H9 (cell line): ENCODE measurements around the gene FHIT. TPM values are rescaled to one million over a fixed set of nuclear protein-coding genes. Genes with fewer than 3 reads are reported as not detected.

Experiments
- DNase-seq: peaks from one replicate; pipeline ENCODE4 v3.0.0-alpha.2; 2017
- H2AFZ ChIP-seq: one replicate; pipeline ENCODE4 v1.6.1; 2013; ENCODE audit warnings: mild to moderate bottlenecking, low read length, control low read depth, moderate library complexity
- H2AK5ac ChIP-seq: 2 replicates; pipeline ENCODE4 v1.6.1; 2013; ENCODE audit warnings: low read length, control low read depth, mixed read lengths; ENCODE audit not compliant: insufficient read length
- H2BK120ac ChIP-seq: one replicate; pipeline ENCODE4 v1.6.1; 2013; ENCODE audit warnings: low read depth, mild to moderate bottlenecking, low read length, control low read depth, inconsistent platforms; ENCODE audit not compliant: poor library complexity, severe bottlenecking
- H2BK12ac ChIP-seq: 2 replicates; pipeline ENCODE4 v1.6.1; 2013; ENCODE audit warnings: low read length, control low read depth, mixed read lengths, low read depth; ENCODE audit not compliant: insufficient read length
- H2BK15ac ChIP-seq: 2 replicates; pipeline ENCODE4 v1.6.1; 2013; ENCODE audit warnings: low read depth, low read length, control low read depth
- H2BK20ac ChIP-seq: one replicate; pipeline ENCODE4 v1.6.1; 2013; ENCODE audit warnings: low read depth, mild to moderate bottlenecking, low read length, control low read depth, inconsistent platforms; ENCODE audit not compliant: poor library complexity, severe bottlenecking
- H2BK5ac ChIP-seq: 2 replicates; pipeline ENCODE4 v1.6.1; 2013; ENCODE audit warnings: low read length, control low read depth, mixed read lengths; ENCODE audit not compliant: insufficient read length
- H3K14ac ChIP-seq: 2 replicates; pipeline ENCODE4 v1.6.1; 2013; ENCODE audit warnings: low read length, control low read depth; ENCODE audit not compliant: insufficient read depth
- H3K18ac ChIP-seq: 2 replicates; pipeline ENCODE4 v1.6.1; 2013; ENCODE audit warnings: low read depth, mild to moderate bottlenecking, mixed read lengths, low read length, control low read depth; ENCODE audit not compliant: insufficient read length
- H3K23ac ChIP-seq: 2 replicates; pipeline ENCODE4 v1.6.1; 2013; ENCODE audit warnings: low read length, control low read depth, mixed read lengths, low read depth; ENCODE audit not compliant: insufficient read length
- H3K23me2 ChIP-seq: 2 replicates; pipeline ENCODE4 v1.6.1; 2013; ENCODE audit warnings: low read depth, mild to moderate bottlenecking, mixed read lengths, low read length, control low read depth; ENCODE audit not compliant: insufficient read length, poor library complexity, severe bottlenecking
- H3K27ac ChIP-seq: 2 replicates; pipeline ENCODE4 v1.5.1; 2013; ENCODE audit warnings: low read length, control low read depth, mixed read lengths, low read depth; ENCODE audit not compliant: insufficient read length
- H3K27me3 ChIP-seq: 2 replicates; pipeline ENCODE4 v1.6.1; 2013; ENCODE audit warnings: low read length, control low read depth, inconsistent platforms; ENCODE audit not compliant: insufficient read depth
- H3K4ac ChIP-seq: 2 replicates; pipeline ENCODE4 v1.6.1; 2013; ENCODE audit warnings: low read depth, mild to moderate bottlenecking, control low read depth, inconsistent platforms, low read length, moderate library complexity
- H3K4me1 ChIP-seq: 2 replicates; pipeline ENCODE4 v1.6.1; 2013; ENCODE audit warnings: low read length, control low read depth, inconsistent platforms; ENCODE audit not compliant: insufficient read depth
- H3K4me2 ChIP-seq: 2 replicates; pipeline ENCODE4 v1.6.1; 2013; ENCODE audit warnings: low read length, control low read depth, mixed read lengths; ENCODE audit not compliant: insufficient read length, insufficient read depth
- H3K56ac ChIP-seq: 2 replicates; pipeline ENCODE4 v1.6.1; 2013; ENCODE audit warnings: low read depth, mild to moderate bottlenecking, mixed read lengths, low read length, control low read depth; ENCODE audit not compliant: insufficient read length
- H3K79me1 ChIP-seq: 2 replicates; pipeline ENCODE4 v1.6.1; 2013; ENCODE audit warnings: low read depth, mild to moderate bottlenecking, moderate library complexity, low read length, control low read depth, inconsistent platforms; ENCODE audit not compliant: insufficient read depth, poor library complexity, severe bottlenecking
- H3K79me2 ChIP-seq: 2 replicates; pipeline ENCODE4 v1.6.1; 2013; ENCODE audit warnings: low read length, control low read depth, inconsistent platforms; ENCODE audit not compliant: insufficient read depth
- H3K9ac ChIP-seq: 2 replicates; pipeline ENCODE4 v1.6.1; 2013; ENCODE audit warnings: low read length, control low read depth, mixed read lengths; ENCODE audit not compliant: insufficient read length; ENCODE audit errors: extremely low read depth
- H3K9me3 ChIP-seq: one replicate; pipeline ENCODE4 v1.6.1; 2013; ENCODE audit warnings: low read depth, low read length, inconsistent platforms; ENCODE audit not compliant: control insufficient read depth
- H3T11ph ChIP-seq: one replicate; pipeline ENCODE4 v1.6.1; 2013; ENCODE audit warnings: mild to moderate bottlenecking, low read length, control low read depth, inconsistent platforms
- H4K20me1 ChIP-seq: one replicate; pipeline ENCODE4 v1.6.1; 2013; ENCODE audit not compliant: control insufficient read depth, insufficient read length, insufficient read depth
- H4K5ac ChIP-seq: 2 replicates; pipeline ENCODE4 v1.6.1; 2013; ENCODE audit warnings: low read depth, mild to moderate bottlenecking, mixed read lengths, low read length, control low read depth; ENCODE audit not compliant: insufficient read length
- H4K8ac ChIP-seq: replicated peaks from 2 replicates; pipeline ENCODE4 v1.6.1; 2013; ENCODE audit warnings: low read length, control low read depth, mixed read lengths, low read depth; ENCODE audit not compliant: insufficient read length
- H4K91ac ChIP-seq: 2 replicates; pipeline ENCODE4 v1.6.1; 2013; ENCODE audit warnings: low read depth, mild to moderate bottlenecking, moderate library complexity, mixed read lengths, low read length, control low read depth; ENCODE audit not compliant: insufficient read length
- H3K27ac Mint-ChIP-seq, 3 experiments: 2 replicates in 2 of 3; 3 replicates in 1 of 3; pipeline ENCODE4 v1.8.0; 2020 to 2021; ENCODE audit warnings: mixed read lengths in 3 of 3, mild to moderate bottlenecking in 1 of 3, moderate library complexity in 1 of 3
- H3K27me3 Mint-ChIP-seq: 2 replicates; pipeline ENCODE4 v1.8.0; 2021; ENCODE audit warnings: low read depth, mild to moderate bottlenecking, moderate library complexity, mixed read lengths
- H3K36me3 Mint-ChIP-seq, 3 experiments: 2 replicates in 2 of 3; 3 replicates in 1 of 3; pipeline ENCODE4 v1.8.0; 2020 to 2021; ENCODE audit warnings: low read depth in 3 of 3, mixed read lengths in 3 of 3; ENCODE audit not compliant: insufficient read depth in 1 of 3
- H3K4me1 Mint-ChIP-seq, 2 experiments: 2 replicates each; pipeline ENCODE4 v1.8.0; 2020; ENCODE audit warnings: mixed read lengths in 2 of 2
- H3K4me3 Mint-ChIP-seq, 2 experiments: 2 replicates in 1 of 2; 3 replicates in 1 of 2; pipeline ENCODE4 v1.8.0; 2020 to 2021; ENCODE audit warnings: mild to moderate bottlenecking in 2 of 2, mixed read lengths in 2 of 2, moderate library complexity in 1 of 2
- H3K9me3 Mint-ChIP-seq, 2 experiments: 2 replicates in 1 of 2; 3 replicates in 1 of 2; pipeline ENCODE4 v1.8.0; 2020; ENCODE audit warnings: mild to moderate bottlenecking in 2 of 2, mixed read lengths in 2 of 2, moderate library complexity in 1 of 2
- WGBS: extraction: QIAGEN DNeasy Blood & Tissue Kit; methylation state at CpG from one replicate; pipeline ENCODE4 v1.1.7; 2013; ENCODE audit warnings: missing lambda C conversion rate, low lambda C conversion rate, mixed read lengths; ENCODE audit not compliant: insufficient read length; ENCODE audit errors: extremely low coverage; 5-methylcytosine and 5-hydroxymethylcytosine counted together
- total RNA-seq: library from RNA; stranded (reverse); gene quantifications from 2 replicates; pipeline ENCODE4 v1.2.1, GENCODE V29; 2021
- TF ChIP-seq, protein P1 (sequence below): fragments of 200-600 bp; sonication (generic); conservative IDR thresholded peaks from 3 replicates; pipeline ENCODE4 v1.8.0; 2021; ENCODE audit warnings: antibody characterized with exemption, mild to moderate bottlenecking

Gene FHIT
- total RNA-seq, 1 experiment from 2014 or later, result 3.0 TPM

DNA sequence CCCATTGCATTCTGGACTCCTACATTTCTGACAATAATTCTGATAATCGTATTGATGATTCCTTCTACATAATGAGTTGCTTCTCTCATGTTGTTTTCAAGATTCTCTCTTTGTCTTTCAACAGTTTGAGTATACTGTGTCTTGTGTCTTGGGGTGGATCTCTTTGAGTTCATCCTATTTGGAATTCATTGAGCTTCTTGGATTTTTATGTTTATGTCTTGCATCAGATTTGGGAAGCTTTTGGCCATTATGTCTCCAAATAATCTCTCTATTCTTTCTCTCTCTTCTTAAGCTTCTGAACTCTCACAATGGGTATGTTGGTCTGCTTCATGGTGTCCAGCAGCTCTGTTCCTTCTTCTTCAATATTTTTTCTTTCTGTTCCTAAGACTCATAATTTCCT, 592.2 kb downstream of the FHIT start:
- Mint-ChIP-seq H3K4me3 (no peak overlapping the region), H3K4me1 (peaks cover 8 to 16% of the 10 kb centered on the region in 2 experiments), H3K27me3 (no peaks in the 10 kb centered on the region), H3K36me3 (peaks cover 20 to 59% (median 33%) of the 10 kb centered on the region in 3 experiments), H3K9me3 (peaks cover 38 to 45% of the 10 kb centered on the region in 2 experiments), H3K27ac (peak overlapping the region in 1 of 3 experiments; percentile 19; a peak in 1 of 7 replicates)
- Histone ChIP-seq H3K56ac (no peak overlapping the region), H3K14ac (no peak overlapping the region), H2BK12ac (no peak overlapping the region), H3K18ac (no peak overlapping the region), H2AFZ (no peak overlapping the region), H3K4ac (no peak overlapping the region), H3K79me2 (no peaks in the 10 kb centered on the region), H4K8ac (no peak overlapping the region), H2BK20ac (no peak overlapping the region), H3K23me2 (no peaks in the 10 kb centered on the region), H2AK5ac (no peak overlapping the region), H4K20me1 (no peaks in the 10 kb centered on the region), H2BK120ac (no peak overlapping the region), H3K23ac (no peak overlapping the region), H3K79me1 (no peaks in the 10 kb centered on the region), H3K27me3 (no peaks in the 10 kb centered on the region), H2BK5ac (no peak overlapping the region), H3K27ac (no peak overlapping the region), H3T11ph (no peak overlapping the region), H3K4me1 (0 out of 2 replicates have a peak, but pooled peaks cover 2% of the 10 kb centered on the region), H2BK15ac (no peak overlapping the region), H3K9ac (no peak overlapping the region), H4K91ac (no peak overlapping the region), H3K4me2 (no peak overlapping the region), H3K9me3 (no peaks in the 10 kb centered on the region), H4K5ac (no peak overlapping the region)
- TF ChIP-seq, protein P1, sequence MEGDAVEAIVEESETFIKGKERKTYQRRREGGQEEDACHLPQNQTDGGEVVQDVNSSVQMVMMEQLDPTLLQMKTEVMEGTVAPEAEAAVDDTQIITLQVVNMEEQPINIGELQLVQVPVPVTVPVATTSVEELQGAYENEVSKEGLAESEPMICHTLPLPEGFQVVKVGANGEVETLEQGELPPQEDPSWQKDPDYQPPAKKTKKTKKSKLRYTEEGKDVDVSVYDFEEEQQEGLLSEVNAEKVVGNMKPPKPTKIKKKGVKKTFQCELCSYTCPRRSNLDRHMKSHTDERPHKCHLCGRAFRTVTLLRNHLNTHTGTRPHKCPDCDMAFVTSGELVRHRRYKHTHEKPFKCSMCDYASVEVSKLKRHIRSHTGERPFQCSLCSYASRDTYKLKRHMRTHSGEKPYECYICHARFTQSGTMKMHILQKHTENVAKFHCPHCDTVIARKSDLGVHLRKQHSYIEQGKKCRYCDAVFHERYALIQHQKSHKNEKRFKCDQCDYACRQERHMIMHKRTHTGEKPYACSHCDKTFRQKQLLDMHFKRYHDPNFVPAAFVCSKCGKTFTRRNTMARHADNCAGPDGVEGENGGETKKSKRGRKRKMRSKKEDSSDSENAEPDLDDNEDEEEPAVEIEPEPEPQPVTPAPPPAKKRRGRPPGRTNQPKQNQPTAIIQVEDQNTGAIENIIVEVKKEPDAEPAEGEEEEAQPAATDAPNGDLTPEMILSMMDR, result no peak
- WGBS, result no CpG with 5 or more reads among the region's 1 CpG
- DNase-seq, result no peak
